Gastrocnemius medialis (tissue), 4 donors: ENCODE data around the gene POLE.

Experiments
- CTCF ChIP-seq, 5 experiments: fragments of 450-650 bp in 3 of 5; fragments of 200-600 bp in 2 of 5; sonication (generic) in 2 of 5; IDR thresholded peaks in 4 of 5; conservative IDR thresholded peaks in 1 of 5; 1 replicate in 4 of 5; 2 replicates in 1 of 5; pipeline ENCODE4 v1.5.1; 2016 to 2019; ENCODE audit warnings: antibody characterized with exemption in 5 of 5, mild to moderate bottlenecking in 3 of 5, moderate library complexity in 3 of 5
- POLR2A ChIP-seq, 2 donors: fragments of 450-650 bp; IDR thresholded peaks; one replicate each; pipeline ENCODE4 v1.6.1; 2017; ENCODE audit warnings: antibody characterized with exemption in 2 of 2, mild to moderate bottlenecking in 2 of 2, moderate library complexity in 2 of 2

- no peak for TF ChIP-seq CTCF (IDR thresholded peaks at IDR 0.05 in 4 of 5, conservative IDR thresholded peaks at IDR 0.05 in 1 of 5)
- no peak for TF ChIP-seq POLR2A (IDR thresholded peaks at IDR 0.05)
These were observed 52.6 kb downstream of the POLE start for GRCh38 chr12:132634411-132634990.
